ENCODE measurements around the gene UNC79.

UNC79 gene

DNA sequence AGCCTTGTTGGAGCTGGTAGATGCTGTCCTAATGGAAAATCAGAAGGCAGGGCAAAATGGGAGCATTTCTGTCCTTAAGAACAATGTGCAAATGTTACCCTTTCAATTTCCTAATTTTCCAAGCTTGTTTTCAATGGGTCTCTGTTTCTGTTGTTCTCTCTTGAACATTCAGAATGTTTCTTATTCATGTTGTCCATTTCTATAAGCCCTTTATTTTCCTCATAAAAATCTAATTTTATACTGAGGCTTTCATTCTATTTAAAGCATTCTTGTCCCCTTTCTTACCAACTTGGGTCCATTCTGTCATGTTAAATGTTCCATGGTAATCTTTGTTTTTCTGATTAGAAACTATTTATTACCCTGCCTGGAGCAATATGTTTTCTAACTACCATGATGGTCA lies 232.6 kb downstream of the UNC79 start:
- no peak for DNase-seq (ENCODE audit: low spot score)

DNA sequence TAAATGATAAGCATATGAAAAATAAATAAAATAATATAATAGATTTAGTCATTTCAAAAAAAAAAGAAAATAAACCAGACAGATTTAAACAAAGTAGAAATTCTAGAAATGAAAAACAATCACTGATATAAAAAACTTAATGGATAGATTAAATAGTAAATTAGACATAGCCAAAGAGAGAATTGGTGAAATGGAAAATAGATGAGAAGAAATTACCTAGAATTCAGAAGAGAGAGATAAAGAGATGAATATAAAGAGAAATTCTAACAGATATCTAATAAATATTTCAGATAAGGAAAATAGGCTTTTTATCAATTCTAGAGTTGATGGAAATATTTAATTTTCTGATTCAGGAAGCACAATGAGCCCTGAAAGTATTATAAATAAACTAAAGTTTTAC lies 234.4 kb downstream of the UNC79 start:
- DNase-seq (ENCODE audit: low spot score), result no peak

DNA sequence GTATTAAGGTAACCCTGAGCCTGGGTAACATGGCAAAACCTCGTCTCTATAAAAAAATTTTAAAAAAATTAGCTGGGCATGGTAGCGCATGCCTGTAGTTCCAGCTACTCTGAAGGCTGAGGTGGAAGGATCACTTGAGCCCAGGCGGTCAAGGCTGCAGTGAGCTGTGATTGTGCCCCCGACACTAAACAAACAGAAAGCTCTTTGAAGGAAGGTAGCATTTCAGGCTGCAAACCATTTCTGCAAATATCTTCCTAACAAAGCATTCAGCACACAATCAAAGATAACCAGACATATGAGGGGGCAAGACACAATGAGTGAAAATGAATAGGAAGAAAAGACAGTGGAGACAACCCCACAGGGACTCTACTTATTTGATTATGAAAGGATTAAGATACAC lies 238.9 kb downstream of the UNC79 start:
- no peak for DNase-seq (ENCODE audit: low spot score)

DNA sequence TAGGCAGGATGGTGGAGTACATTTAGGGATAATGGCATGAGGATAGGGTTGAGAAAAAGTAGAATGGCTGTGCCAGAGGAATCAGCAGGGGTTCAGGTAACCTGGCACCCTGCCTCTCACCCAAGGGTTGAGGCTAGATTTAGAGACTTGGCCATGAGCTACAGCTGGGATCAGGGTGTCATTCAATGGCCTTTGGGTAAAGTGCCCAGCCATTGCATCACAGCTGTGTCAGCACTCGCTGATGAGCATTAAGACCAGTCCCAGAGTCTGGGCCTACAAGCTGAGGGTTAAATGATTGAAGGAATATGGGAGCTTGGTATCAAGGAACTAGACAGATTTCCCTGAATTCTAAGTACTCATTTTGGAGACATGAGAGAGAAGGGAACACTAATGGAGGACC lies 243.6 kb downstream of the UNC79 start:
- DNase-seq (ENCODE audit: low spot score), result no peak

DNA sequence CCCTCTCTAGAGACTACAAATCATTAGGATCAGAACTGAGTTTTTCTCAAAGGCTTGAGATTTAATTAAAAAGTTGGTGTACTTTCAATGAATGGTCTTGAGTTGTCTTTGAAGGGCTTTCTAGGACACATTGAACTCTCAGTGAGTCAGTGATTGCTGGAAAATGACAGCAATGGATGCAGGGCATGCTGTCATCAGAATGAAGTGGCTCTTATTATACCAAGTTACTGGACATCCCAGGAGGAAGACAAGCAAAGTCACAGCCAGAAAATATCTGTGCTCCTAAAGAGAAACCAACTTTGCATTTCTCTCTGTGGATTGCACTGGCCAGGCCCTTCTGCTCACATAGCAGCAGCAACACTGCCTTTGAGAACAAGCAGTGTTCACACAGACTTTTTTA lies 244.9 kb downstream of the UNC79 start:
- no peak for DNase-seq (ENCODE audit: low spot score)

DNA sequence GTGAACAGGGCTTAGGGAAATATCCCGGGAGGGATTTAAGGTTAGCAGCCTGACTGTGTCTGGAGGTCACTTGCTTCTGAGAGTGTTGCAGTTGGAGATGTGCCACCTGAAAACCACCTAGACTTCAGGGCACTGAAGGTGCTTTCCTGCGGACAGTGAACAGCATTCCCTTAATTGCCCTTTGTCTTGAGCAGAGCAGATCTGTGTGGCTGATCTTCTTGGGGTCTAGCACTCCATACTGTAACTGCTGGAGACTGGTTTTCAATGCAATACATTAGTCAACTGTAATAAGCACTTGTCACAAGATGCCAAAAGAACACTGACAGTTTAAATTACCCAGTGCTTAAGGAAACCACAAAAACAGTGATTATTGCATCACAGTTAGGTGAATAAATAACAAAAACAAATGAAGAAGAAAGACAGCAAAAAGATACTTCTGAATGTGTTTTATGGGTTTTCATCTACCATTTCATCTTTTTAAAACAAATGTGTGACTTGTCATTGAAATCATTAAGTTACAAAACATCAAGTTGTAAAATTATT lies 245.7 kb downstream of the UNC79 start:
- no peak for DNase-seq (ENCODE audit: low spot score)

DNA sequence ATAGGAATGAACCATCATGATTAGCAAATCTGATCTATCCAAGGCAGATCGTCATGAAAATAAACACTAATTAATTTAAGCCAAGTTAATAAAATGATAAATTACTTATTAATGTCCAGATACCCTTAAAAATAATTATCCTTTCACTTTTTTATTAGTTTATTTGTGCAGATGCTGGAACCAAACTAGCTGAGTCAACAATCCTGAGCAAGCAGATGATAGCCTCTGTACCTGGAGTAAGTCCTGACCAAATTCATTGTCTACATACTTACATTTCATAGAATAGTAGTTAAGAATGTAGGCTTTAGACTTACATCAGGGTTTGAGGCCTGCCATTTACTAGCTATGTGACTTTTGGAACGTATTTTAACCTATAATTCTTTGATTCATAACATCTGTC lies 251.7 kb downstream of the UNC79 start:
- no peak for DNase-seq (ENCODE audit: low spot score)

DNA sequence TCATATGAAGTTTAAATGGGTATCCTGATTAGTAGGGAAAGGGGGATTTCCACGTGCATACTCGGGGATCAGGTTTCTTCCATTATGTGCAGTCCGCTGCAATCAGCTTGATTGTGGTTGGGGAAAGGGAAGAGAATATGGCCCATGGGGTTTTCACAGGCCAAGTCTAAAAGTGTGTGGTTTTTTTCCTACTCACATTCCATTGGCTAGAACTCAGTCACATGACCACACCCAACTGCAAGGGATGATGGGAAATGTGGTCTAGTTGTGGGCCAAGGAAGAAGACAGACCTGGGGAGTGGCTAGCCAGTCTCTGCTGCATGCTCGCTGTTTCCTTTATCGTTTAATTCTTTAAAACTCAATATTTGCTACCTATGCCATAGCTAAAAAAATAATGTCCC lies 252.5 kb downstream of the UNC79 start:
- DNase-seq (ENCODE audit: low spot score), result peak; percentile 12

DNA sequence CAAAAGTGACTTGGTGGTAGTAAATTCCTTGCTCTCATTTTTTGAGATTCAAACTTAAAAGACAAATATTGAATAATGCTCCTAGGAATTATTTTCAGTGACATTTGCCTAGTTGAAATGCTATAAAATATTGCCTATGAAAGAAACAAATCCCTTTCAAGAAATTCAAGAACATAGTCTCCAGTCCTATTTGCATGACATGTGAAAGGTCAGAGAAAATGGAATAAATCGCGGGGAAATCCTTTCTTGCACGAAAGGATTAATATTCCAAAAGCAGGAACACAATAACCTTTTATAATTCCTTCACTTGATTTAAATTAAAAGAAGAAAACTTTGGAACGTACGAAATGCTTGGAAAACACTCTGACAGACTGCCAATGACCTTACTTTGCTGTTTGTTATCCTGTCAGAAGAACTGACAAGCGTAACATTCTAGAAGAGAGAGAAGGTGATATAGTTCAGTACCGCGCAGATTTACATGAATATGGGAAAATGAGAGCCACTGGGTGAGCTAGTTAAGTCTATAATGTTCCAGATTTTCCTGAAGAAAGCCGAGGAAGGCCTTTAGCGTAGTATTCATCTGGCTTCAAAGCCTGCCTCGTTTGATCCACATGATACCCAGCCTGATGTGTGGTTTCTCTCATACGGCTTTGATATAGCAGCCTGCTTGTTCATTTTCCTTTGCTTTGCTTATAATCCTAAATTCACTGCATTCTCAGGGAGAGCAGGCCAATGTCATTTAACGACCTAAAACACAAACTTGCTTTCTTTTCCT lies 254.6 kb downstream of the UNC79 start:
- no peak for DNase-seq (ENCODE audit: low spot score)

DNA sequence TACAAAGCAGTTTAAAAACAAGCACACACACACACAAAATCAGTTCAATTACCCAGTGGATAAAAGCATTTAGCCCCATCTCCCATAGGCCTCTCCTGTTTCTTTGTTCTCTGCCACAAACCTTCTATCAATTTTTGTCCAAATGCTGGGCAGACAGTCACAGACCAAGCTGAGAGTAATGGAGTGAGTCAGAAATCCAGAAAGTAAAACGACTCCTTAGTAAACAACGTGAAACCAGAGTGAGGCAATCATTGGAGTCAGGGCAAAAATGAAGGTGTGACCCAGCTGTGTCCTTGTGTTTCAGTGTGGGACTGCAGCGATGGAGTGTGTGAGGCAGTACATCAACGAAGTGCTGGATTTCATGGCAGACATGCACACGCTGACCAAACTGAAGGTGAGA lies 255.5 kb downstream of the UNC79 start:
- no peak for DNase-seq (ENCODE audit: low spot score)

DNA sequence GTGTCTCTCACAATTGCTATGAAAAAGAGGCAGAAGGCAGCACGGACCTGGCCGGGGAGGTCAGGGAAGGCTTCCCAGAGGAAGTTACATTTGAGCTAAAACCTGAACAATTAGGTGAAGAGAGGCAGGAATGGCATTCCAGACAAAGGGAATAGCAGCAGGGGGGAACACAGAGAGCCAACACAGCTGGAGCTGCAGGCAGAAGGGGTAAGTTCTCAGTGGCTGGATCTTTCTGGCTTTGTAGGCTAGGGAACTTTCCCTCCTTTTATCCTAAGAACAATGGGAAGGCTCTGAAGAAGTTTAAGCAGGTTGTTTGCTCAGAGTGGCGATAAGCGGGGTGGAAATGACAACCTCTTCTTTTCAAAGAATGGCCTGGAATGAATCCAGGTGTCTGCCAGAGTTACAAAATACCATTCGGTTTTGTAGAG lies 257.5 kb downstream of the UNC79 start:
- DNase-seq (ENCODE audit: low spot score), result no peak

DNA sequence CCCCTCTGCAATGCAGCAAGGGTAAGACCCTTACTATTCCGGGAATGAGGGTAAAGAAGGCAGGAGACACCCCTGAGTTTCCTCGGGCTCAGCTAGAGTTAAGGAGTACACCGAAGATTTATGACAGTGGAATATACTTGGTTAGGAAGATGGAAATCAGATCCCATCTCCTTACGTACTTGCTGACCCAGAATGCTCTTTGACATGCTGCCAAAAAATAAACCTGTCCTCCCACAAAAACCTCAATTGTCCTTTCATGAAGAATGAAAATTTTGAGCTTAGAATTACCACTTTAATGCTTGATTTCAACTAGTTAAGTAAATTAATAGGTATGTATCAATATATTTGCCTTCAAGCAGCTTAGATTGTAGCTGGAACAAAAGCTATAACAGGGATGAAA lies 258.1 kb downstream of the UNC79 start:
- no peak for DNase-seq (ENCODE audit: low spot score)

DNA sequence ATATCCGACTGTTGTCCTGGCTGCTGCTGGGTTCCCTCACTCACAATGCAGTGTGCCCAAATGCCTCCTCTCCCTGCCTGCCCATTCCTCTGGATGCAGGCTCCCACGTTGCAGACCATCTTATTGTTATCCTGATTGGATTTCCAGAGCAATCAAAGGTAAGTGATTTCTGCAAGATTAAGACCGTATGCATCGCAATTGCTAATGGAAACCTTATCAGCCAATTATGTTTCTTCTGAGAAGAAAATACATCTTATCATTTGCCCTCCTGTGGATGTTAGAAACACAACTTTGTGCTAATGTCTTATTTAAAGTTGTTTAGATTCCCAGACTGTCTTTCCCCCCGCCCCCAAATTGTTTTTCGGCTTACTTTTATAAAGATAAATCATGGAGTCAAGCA lies 259.4 kb downstream of the UNC79 start:
- no peak for DNase-seq (ENCODE audit: low spot score)

DNA sequence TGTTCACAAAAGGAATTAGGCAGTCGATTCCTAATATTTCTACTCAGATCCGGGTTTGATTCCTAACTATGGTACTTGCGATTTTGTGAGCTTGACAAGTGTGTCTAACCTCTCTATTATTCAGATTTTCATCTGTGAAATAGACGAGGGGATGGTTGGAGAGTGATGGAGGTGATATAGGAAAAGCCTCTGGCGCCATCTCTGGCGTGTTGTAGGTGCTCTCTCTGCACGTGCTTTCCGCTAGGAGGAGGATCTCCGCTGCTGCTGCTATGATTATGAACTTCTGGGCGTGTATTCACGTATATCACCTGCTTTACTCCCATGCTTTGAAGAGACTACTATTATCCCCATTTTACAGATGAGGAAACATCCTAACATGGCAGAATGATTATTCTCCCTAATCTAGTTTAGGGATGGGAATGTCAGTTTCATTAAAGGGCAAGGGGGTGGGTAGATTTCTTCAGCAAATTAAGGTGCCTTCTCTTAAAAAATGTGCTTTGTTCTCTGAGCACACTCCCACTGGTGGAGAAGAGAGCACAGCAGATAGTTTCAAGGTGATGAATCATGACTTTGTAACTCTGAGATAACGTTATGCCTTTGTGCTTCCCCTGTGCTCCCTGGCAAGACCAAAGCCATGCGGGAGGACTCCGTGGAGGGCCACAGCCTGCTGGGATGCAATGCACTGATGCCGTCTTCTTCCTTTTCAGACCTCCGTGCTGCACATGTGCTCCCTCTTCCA lies 260.5 kb downstream of the UNC79 start:
- no peak for DNase-seq (ENCODE audit: low spot score)

DNA sequence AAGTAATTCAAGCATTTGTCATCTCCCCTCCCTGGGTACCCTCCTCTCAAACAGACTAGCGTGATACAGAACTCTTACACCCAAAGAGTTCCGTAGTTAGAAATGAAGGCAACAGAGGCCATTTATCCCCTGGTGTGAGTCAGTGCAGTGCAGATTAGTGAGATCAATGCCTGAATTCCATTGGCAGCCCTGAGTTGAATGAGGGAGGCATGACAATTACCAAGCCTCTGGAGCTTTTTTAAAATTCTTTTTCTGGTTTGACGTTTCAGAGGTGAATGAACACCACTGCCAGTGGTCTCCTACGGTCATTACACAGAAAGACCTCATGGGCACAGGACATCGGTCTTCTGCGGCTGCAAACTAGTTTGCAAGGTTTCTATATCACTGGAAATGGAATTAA lies 263.2 kb downstream of the UNC79 start:
- DNase-seq (ENCODE audit: low spot score), result no peak

DNA sequence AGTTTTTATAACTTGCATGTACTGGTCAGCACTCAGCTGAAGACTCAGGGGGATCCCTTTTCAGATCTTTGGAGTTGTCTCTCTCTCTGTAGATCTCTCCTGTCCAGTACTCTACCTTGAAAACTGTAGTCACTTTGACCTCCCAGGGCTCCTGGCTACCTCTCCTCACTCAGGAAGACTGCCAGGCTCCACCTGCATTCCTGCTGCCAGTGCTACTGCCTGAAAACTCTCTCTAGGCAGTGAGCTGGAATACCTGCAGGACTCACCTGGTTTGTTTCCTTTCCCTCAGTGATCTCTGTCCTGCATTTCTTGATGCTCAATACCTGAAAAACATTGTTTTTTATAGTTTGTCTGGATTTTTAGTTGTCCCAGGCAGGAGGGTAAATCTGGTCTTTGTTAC lies 270.2 kb downstream of the UNC79 start:
- DNase-seq (ENCODE audit: low spot score), result no peak

DNA sequence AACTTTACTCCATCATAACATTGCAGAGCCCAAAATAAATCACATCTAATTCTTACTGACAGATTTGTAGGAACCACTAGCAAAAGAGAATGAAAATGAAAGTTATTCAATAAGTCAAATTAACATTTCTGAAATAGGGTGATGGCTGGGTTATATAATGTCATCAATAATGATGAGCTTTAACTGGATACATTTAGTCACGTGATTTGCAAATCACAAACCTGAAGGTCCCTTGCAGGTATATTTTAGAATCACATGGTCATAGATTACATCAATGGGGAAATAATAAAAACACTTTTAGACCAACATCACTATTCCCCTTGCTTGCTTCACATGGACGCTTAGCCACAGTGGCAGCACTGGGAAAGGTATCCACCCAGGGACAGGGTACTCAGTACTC lies 270.8 kb downstream of the UNC79 start:
- no peak for DNase-seq (ENCODE audit: low spot score)

DNA sequence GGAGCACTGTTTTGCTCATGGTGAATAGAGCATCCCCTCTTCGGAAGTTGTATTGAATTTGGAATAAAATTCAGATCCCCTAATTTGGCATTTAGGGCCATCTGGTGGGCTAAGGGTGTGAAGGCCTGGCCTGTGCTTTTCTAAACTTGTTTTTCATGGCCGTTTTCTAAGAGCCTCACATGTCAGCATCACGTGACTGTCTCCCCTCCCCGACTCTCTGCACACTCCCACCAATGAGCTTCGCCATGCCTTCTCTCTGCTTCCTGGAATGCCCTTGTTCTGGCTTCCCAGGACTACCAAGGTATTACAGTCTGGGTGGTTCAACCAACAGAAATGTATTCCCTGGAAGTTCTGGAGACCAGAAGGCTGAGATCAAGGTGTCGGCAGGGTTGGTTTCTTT lies 272.2 kb downstream of the UNC79 start:
- no peak for DNase-seq (ENCODE audit: low spot score)

DNA sequence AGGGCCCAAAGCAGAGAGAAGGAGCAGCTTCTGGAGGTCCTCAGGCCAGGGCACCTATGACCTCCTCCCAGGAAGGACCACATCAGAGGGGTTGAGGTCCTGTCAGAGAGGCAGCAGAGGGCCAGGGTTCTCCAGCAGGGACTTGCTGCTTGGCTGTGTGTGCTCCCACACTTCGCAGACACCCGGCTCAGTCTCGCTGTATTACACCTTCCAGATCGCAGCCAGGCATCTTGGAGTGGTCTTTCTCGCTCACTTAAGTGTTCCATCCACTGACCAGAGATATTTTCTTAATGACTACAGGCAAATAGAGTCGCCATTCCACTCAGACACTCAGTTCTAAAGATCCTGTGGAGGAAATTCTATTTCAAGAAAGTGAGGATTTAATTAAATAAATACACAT lies 273.2 kb downstream of the UNC79 start:
- DNase-seq (ENCODE audit: low spot score), result no peak

DNA sequence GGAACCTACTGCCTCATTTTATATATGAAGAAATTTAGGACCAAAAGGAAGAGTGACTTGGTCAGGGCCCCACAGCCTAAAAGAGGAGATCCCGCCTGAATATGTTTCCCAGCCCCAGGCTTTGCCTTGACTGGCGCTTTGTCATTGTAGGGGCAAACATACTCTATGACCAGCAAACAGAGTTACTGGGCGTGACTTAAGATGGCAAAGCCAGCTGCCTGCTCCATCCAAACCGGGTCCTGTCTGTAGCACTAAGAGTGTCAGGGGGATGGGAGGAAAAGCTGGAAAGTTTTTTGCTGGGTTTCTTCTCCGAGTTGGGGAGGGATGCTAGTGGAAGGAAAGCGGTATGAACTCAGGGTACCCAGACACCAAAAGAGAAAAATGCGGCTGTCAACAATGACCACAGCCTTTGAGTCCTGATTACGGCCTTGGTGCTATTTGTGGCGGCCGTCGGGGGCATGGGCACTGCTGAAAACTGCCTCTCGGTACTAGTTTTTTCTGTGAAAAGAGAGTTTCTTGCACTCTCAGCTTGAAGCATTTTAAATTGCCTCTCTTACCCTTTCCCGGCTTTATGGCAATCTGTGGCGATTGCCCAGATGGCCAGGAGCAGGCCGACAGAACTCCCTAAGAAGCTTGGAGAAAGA lies 274.9 kb downstream of the UNC79 start:
- no peak for DNase-seq (ENCODE audit: low spot score)

DNA sequence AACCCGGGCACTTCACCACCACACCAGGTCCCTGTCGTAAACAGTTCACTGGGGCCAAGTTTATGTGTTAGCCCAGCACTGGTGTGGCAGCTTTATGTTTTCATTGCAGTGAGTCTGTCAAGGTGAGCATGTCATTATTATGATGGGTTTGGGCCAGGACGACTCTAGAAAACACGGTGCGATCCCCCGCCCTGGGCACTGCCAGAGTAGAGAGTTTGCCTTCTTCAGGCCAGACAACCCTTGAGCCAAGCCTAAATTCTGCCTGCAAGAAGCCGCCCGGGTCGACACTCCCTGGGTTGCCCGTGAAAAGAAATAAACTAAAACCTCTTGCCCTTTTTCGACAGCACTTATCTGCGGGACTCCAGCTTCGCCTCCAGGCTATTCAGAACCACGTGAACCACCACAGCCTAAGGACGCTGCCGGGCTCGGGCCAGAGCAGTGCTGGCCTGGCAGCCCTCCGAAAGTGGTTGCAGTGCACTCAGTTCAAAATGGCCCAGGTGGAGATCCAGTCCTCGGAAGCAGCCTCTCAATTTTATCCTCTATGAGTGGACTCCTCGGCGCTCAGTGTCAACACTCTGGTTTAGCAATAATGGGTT lies 275.7 kb downstream of the UNC79 start:
- DNase-seq (ENCODE audit: low spot score), result no peak

DNA sequence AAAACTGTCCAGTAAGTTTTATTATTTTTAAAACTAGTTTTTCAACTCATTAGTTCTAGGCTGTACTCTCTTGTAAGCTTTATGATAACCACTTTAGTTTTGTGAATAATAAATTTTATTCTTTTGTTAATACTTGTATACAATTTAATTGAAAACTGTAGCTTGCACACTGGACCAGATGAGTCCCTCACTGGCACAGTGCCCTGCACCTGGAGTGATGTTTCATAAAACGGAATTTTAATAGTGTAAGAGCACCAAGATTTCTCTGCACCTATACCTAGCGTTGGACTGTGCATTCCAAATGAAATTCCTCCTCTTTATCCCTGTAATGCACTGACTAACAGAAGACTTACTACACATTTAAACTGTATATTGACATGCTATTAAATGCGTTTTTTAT lies 276.7 kb downstream of the UNC79 start:
- no peak for DNase-seq (ENCODE audit: low spot score)

DNA sequence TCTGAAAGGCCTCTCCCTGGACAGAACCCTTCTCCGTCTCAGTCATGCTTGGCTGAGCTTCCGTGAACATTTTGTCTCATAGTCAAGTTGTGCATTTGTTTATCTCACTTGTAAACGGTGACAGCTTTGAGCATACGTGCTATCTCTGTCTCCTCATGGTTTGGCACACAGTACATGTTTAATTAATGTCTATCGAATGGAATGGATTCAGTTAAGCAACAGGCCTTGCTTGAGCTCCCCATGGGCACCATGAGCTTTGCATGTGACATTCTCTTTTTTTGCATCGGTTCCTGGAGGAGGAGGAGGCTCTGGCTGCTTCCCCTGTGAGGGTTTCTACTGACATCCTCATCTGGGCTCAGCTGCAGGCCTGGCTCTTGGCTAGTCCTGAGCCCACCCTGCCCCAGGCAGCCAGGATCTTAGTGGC lies 277.6 kb downstream of the UNC79 start:
- DNase-seq (ENCODE audit: low spot score), result peak; percentile 5

Measured in cerebellar cortex (tissue), 1 donor.